ENCODE results near the gene ABLIM2. TPM values are rescaled to one million over a fixed set of nuclear protein-coding genes. Genes with fewer than 3 reads are reported as not detected.

ABLIM2 gene
- total and polyA plus RNA-seq, 2 of the 8 experiments (the other 6 are each of a cell fraction or from before 2014, with no cell fraction given) = 2.8 to 3.0 TPM

DNA sequence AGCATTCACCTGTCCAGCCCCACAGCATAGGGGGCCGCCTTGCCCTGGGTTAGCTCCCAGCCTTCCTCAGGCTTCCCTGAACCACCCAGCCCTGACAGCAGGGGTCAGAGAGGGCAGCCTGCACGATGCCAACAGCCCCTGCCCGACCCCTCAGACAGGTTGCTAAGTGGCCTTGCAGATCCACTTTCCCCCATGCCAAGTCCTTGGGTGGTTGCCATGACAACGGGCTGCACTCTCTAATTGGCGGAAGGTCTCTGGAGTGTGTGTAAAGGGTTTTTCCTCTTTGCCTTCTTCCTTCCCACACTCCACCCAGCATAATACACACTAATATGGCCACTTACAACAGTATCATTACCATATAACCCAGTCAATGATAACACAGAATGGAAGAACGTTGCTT is 119.3 kb downstream of the ABLIM2 start:
- TF ChIP-seq NRF1 (IDR thresholded peaks at IDR 0.05; ENCODE audit: low read depth, low read length) (no peak), POLR2A (IDR thresholded peaks at IDR 0.05; ENCODE audit: control extremely low read depth in 1 of 2, low read depth in 2 of 2, low read length in 2 of 2) (no peak), EGR1 (IDR thresholded peaks at IDR 0.05; ENCODE audit: borderline replicate concordance, low read depth, low read length) (no peak), KDM5A (IDR thresholded peaks at IDR 0.05; ENCODE audit: low read length) (no peak)
- Histone ChIP-seq H2BK20ac (ENCODE audit: low read length) (no peak overlapping the region), H3K4ac (replicated peaks; ENCODE audit: insufficient read length, low read depth, low read length) (no peak overlapping the region), H3K27me3 (replicated peaks in 1 of 4; ENCODE audit: control insufficient read depth in 3 of 4, extremely low read depth in 1 of 4, insufficient read depth in 3 of 4, low read length in 3 of 4) (no peaks in the 10 kb centered on the region), H3K56ac (replicated peaks; ENCODE audit: insufficient read length, low read depth, low read length) (no peak overlapping the region), H3K18ac (ENCODE audit: extremely low read depth, low read length) (no peak overlapping the region), H2AFZ (ENCODE audit: low read length) (no peak overlapping the region), H4K5ac (ENCODE audit: insufficient read length, low read depth, low read length) (no peak overlapping the region), H2BK15ac (ENCODE audit: low read length) (no peak overlapping the region), H4K20me1 (replicated peaks in 1 of 2; ENCODE audit: control insufficient read depth in 1 of 2, insufficient read depth in 2 of 2, low read length in 2 of 2) (no peaks in the 10 kb centered on the region), H3K4me3 (ENCODE audit: extremely low read depth in 1 of 4, insufficient read depth in 2 of 4, low read depth in 3 of 4, low read length in 4 of 4) (no peak overlapping the region), H3K4me2 (ENCODE audit: insufficient read depth in 1 of 2, low read depth in 2 of 2, low read length in 2 of 2) (no peak overlapping the region), H3K27ac (ENCODE audit: low read depth, low read length) (no peak overlapping the region), H3K9ac (replicated peaks in 1 of 4; ENCODE audit: extremely low read depth in 1 of 4, low read depth in 3 of 4, low read length in 3 of 4) (no peak overlapping the region), H2AK5ac (ENCODE audit: low read depth, low read length) (no peak overlapping the region), H3K9me3 (ENCODE audit: insufficient read depth in 2 of 2, low read depth in 1 of 2, low read length in 1 of 2) (no peaks in the 10 kb centered on the region), H3K36me3 (ENCODE audit: control insufficient read depth in 2 of 4, insufficient read depth in 4 of 4, low read length in 3 of 4) (no peaks in the 10 kb centered on the region), H3K23ac (ENCODE audit: insufficient read length) (no peak overlapping the region), H3K14ac (ENCODE audit: insufficient read length) (no peak overlapping the region), H2BK5ac (ENCODE audit: low read depth, low read length) (no peak overlapping the region), H4K91ac (replicated peaks; ENCODE audit: insufficient read length, low read length) (no peak overlapping the region), H3K23me2 (ENCODE audit: low read depth, low read length) (peaks cover 7% of the 10 kb centered on the region; the same call in 1 of the 2 replicates), H4K8ac (ENCODE audit: extremely low read depth, insufficient read depth, low read length) (no peak overlapping the region), H2BK120ac (replicated peaks; ENCODE audit: low read depth, low read length) (no peak overlapping the region), H3K79me2 (ENCODE audit: control insufficient read depth in 1 of 2, insufficient read depth in 2 of 2, low read length in 2 of 2) (no peaks in the 10 kb centered on the region), H3K79me1 (ENCODE audit: low read depth, low read length) (no peaks in the 10 kb centered on the region), H3K4me1 (replicated peaks in 1 of 4; ENCODE audit: control insufficient read depth in 3 of 4, insufficient read depth in 4 of 4, low read length in 3 of 4) (peaks cover 0 to 7% (median 1%) of the 10 kb centered on the region in 4 experiments; a peak in 2 of 7 replicates), H2BK12ac (ENCODE audit: low read depth, low read length) (no peak overlapping the region)
- CTCF ChIA-PET (ENCODE audit: partially characterized antibody) = interaction anchor here (0.8 to 1.9 kb wide), 3 partner anchors 10 to 494 kb away, joined by 3 to 15 read pairs (median 3); no protein-coding TSS in a partner anchor
- DNase-seq (ENCODE audit: low read depth in 1 of 2, low spot score in 2 of 2) (no peak), FAIRE-seq (no peak)
- POLR2A ChIA-PET (ENCODE audit: partially characterized antibody) = interaction anchor here (1.0 to 1.8 kb wide), 2 partner anchors 9 to 90 kb away, joined by 3 to 8 read pairs; no protein-coding TSS in a partner anchor
- 73% methylated on average over 6 of the region's 6 CpGs; no CpG with 5 or more reads in 1 of the 2 experiments for WGBS, 2 experiments (ENCODE audit: extremely low coverage in 1 of 2, insufficient coverage in 1 of 2, insufficient read length in 1 of 2, insufficient replicate concordance in 2 of 2, low coverage in 1 of 2, low lambda C conversion rate in 2 of 2, missing lambda C conversion rate in 1 of 2)

Data from H1 (cell line).